ENCODE results near the gene COIL.

Gene COIL

GRCh38 chr17:56898874-56899273, 62.0 kb downstream of the COIL start:
- Histone ChIP-seq H3K36me3 (peaks cover 100% of the 10 kb centered on the region), H3K27me3 (no peaks in the 10 kb centered on the region), H3K4me1 (ENCODE audit: control insufficient read depth in 1 of 2, insufficient read depth in 1 of 2, low read depth in 1 of 2, low read length in 1 of 2) (peaks cover 17 to 26% of the 10 kb centered on the region in 2 experiments), H3K9me3 (no peaks in the 10 kb centered on the region), H3K4me3 (ENCODE audit: low read depth in 1 of 2, low read length in 1 of 2) (no peak overlapping the region), H3K27ac (peak overlapping the region; percentile 18)
- no peak for TF ChIP-seq CTCF (IDR thresholded peaks at IDR 0.05)

GRCh38 chr17:56897646-56898424, 63.0 kb downstream of the COIL start:
- no peaks in the 10 kb centered on the region for H3K9me3 ChIP-seq
- TF ChIP-seq CTCF (IDR thresholded peaks at IDR 0.05): no peak
- peaks cover 7 to 17% of the 10 kb centered on the region in 2 experiments for H3K4me1 ChIP-seq (ENCODE audit: control insufficient read depth in 1 of 2, insufficient read depth in 1 of 2, low read depth in 1 of 2, low read length in 1 of 2)
- H3K27ac ChIP-seq: peak overlapping the region; percentile 52
- no peak overlapping the region for H3K4me3 ChIP-seq (ENCODE audit: low read depth in 1 of 2, low read length in 1 of 2)
- H3K36me3 ChIP-seq: peaks cover 100% of the 10 kb centered on the region
- no peaks in the 10 kb centered on the region for H3K27me3 ChIP-seq

- peaks cover 0 to 8% of the 10 kb centered on the region in 2 experiments for H3K4me1 ChIP-seq (ENCODE audit: control insufficient read depth in 1 of 2, insufficient read depth in 1 of 2, low read depth in 1 of 2, low read length in 1 of 2)
- peak overlapping the region; percentile 52 for H3K27ac ChIP-seq
- H3K9me3 ChIP-seq: no peaks in the 10 kb centered on the region
- H3K4me3 ChIP-seq (ENCODE audit: low read depth in 1 of 2, low read length in 1 of 2): no peak overlapping the region
- peaks cover 100% of the 10 kb centered on the region for H3K36me3 ChIP-seq
- H3K27me3 ChIP-seq: no peaks in the 10 kb centered on the region
- TF ChIP-seq CTCF (IDR thresholded peaks at IDR 0.05): no peak
Observed at GRCh38 chr17:56896968-56897359, 63.9 kb downstream of the COIL start.

- Histone ChIP-seq H3K27ac (no peak overlapping the region), H3K4me1 (ENCODE audit: control insufficient read depth in 1 of 2, insufficient read depth in 1 of 2, low read depth in 1 of 2, low read length in 1 of 2) (peaks cover 0 to 8% of the 10 kb centered on the region in 2 experiments), H3K36me3 (peaks cover 100% of the 10 kb centered on the region), H3K27me3 (no peaks in the 10 kb centered on the region), H3K9me3 (no peaks in the 10 kb centered on the region), H3K4me3 (ENCODE audit: low read depth in 1 of 2, low read length in 1 of 2) (no peak overlapping the region)
- TF ChIP-seq CTCF (IDR thresholded peaks at IDR 0.05): no peak
Observed at GRCh38 chr17:56896217-56896967, 64.5 kb downstream of the COIL start.

GRCh38 chr17:56894859-56895455, 65.9 kb downstream of the COIL start:
- Histone ChIP-seq H3K4me3 (ENCODE audit: low read depth in 1 of 2, low read length in 1 of 2) (no peak overlapping the region), H3K36me3 (peaks cover 100% of the 10 kb centered on the region), H3K4me1 (ENCODE audit: control insufficient read depth in 1 of 2, insufficient read depth in 1 of 2, low read depth in 1 of 2, low read length in 1 of 2) (peaks cover 0 to 8% of the 10 kb centered on the region in 2 experiments), H3K27me3 (no peaks in the 10 kb centered on the region), H3K9me3 (no peaks in the 10 kb centered on the region), H3K27ac (no peak overlapping the region)
- no peak for TF ChIP-seq CTCF (IDR thresholded peaks at IDR 0.05)

Data from neutrophil (primary cell).